Prostate gland (tissue), 2 donors: ENCODE data around the gene KLK11.
A peak's percentile ranks its signal among the peaks of the same experiment; 100 is the strongest.

Experiments
- POLR2A ChIP-seq: fragments of 450-650 bp; IDR thresholded peaks from one replicate; pipeline ENCODE4 v1.6.1; 2016; ENCODE audit warnings: antibody characterized with exemption, mild to moderate bottlenecking
- POLR2AphosphoS5 ChIP-seq: sonication (generic); formaldehyde crosslinking; IDR thresholded peaks from one replicate; pipeline ENCODE4 v1.6.1; 2017; ENCODE audit warnings: antibody characterized with exemption
- TF ChIP-seq, protein P1 (sequence below), 4 experiments: fragments of 200-600 bp in 2 of 4; fragments of 450-650 bp in 2 of 4; sonication (generic) in 2 of 4; IDR thresholded peaks; 1 replicate in 3 of 4; 2 replicates in 1 of 4; pipeline ENCODE4 v1.5.1; 2016 to 2019; ENCODE audit warnings: antibody characterized with exemption in 4 of 4, mild to moderate bottlenecking in 2 of 4, moderate library complexity in 2 of 4

DNA sequence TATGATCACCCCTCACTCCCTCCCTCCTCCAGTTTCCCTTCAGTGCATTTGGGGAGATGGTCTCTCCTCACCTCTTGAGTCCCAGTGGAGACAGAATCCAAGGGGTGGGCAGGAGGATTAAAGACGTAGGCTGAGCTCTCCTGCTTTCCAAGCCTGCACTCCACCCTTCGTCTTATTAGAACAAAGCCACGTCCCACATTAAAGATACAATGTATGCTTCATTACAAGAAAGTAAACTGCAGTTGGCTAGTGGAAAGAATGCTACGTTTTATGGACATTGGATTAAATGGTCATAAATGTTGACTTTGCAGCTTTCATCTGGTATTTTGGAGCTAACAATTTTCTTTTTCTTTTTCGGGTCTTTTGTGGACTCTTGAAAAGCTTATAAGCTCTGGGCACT, 1.5 kb upstream of the KLK11 start:
- TF ChIP-seq, protein P1, sequence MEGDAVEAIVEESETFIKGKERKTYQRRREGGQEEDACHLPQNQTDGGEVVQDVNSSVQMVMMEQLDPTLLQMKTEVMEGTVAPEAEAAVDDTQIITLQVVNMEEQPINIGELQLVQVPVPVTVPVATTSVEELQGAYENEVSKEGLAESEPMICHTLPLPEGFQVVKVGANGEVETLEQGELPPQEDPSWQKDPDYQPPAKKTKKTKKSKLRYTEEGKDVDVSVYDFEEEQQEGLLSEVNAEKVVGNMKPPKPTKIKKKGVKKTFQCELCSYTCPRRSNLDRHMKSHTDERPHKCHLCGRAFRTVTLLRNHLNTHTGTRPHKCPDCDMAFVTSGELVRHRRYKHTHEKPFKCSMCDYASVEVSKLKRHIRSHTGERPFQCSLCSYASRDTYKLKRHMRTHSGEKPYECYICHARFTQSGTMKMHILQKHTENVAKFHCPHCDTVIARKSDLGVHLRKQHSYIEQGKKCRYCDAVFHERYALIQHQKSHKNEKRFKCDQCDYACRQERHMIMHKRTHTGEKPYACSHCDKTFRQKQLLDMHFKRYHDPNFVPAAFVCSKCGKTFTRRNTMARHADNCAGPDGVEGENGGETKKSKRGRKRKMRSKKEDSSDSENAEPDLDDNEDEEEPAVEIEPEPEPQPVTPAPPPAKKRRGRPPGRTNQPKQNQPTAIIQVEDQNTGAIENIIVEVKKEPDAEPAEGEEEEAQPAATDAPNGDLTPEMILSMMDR (IDR thresholded peaks at IDR 0.05), result peak in 1 of 4 experiments; percentile 5
- TF ChIP-seq POLR2A (no peak), POLR2AphosphoS5 (peak; percentile 57)
